Mesenchymal stem cell (in vitro differentiated cells and primary cell): Measurements from ENCODE around the gene ADAMTS14. TPM values are rescaled to one million over a fixed set of nuclear protein-coding genes. Genes with fewer than 3 reads are reported as not detected.

Experiments used
- DNase-seq: peaks from one replicate; pipeline ENCODE4 v3.0.0-alpha.2; 2013
- H2AFZ ChIP-seq: one replicate; pipeline ENCODE4 v1.6.1; 2013; ENCODE audit warnings: low read depth, mild to moderate bottlenecking, control low read depth, inconsistent platforms, low read length, moderate library complexity
- H2AK5ac ChIP-seq: 2 replicates; pipeline ENCODE4 v1.6.1; 2013; ENCODE audit warnings: low read length, moderate library complexity, mild to moderate bottlenecking, inconsistent platforms; ENCODE audit not compliant: severe bottlenecking
- H2BK120ac ChIP-seq: one replicate; pipeline ENCODE4 v1.6.1; 2013; ENCODE audit warnings: low read depth, mild to moderate bottlenecking, inconsistent platforms, low read length, moderate library complexity
- H2BK12ac ChIP-seq, 2 experiments: one replicate each; pipeline ENCODE4 v1.6.1; 2013; ENCODE audit warnings: inconsistent platforms in 2 of 2, low read length in 2 of 2, mild to moderate bottlenecking in 2 of 2, moderate library complexity in 2 of 2, control low read depth in 1 of 2
- H2BK15ac ChIP-seq: one replicate; pipeline ENCODE4 v1.6.1; 2013; ENCODE audit warnings: mild to moderate bottlenecking, low read depth, inconsistent platforms; ENCODE audit not compliant: poor library complexity, severe bottlenecking
- H2BK5ac ChIP-seq: 2 replicates; pipeline ENCODE4 v1.6.1; 2013; ENCODE audit warnings: low read depth, mild to moderate bottlenecking, low read length, control low read depth, inconsistent platforms; ENCODE audit not compliant: poor library complexity, severe bottlenecking
- H3K14ac ChIP-seq, 2 experiments: one replicate each; pipeline ENCODE4 v1.6.1; 2013; ENCODE audit warnings: inconsistent platforms in 2 of 2, low read length in 2 of 2, control low read depth in 1 of 2, mild to moderate bottlenecking in 1 of 2, moderate library complexity in 1 of 2
- H3K18ac ChIP-seq, 2 experiments: one replicate each; pipeline ENCODE4 v1.6.1; 2013; ENCODE audit warnings: inconsistent platforms in 2 of 2, low read length in 2 of 2, control low read depth in 1 of 2, low read depth in 1 of 2, mild to moderate bottlenecking in 1 of 2
- H3K23ac ChIP-seq, 2 experiments: one replicate each; pipeline ENCODE4 v1.6.1; 2013; ENCODE audit warnings: inconsistent platforms in 2 of 2, low read length in 2 of 2, mild to moderate bottlenecking in 2 of 2, moderate library complexity in 2 of 2, control low read depth in 1 of 2
- H3K27ac ChIP-seq: 2 replicates; pipeline ENCODE4 v1.5.1; 2013; ENCODE audit warnings: mild to moderate bottlenecking, moderate library complexity, low read length, control low read depth, inconsistent platforms; ENCODE audit not compliant: poor library complexity, severe bottlenecking
- H3K27me3 ChIP-seq, 2 experiments: 2 replicates each; pipeline versions ENCODE4 v1.6.1 to v1.7.0; 2013; ENCODE audit warnings: low read length in 2 of 2, mild to moderate bottlenecking in 2 of 2, moderate library complexity in 2 of 2, control low read depth in 1 of 2, inconsistent platforms in 1 of 2; ENCODE audit not compliant: control insufficient read depth in 1 of 2, insufficient read depth in 1 of 2
- H3K36me3 ChIP-seq, 2 experiments: 2 replicates each; pipeline versions ENCODE4 v1.6.1 to v1.7.0; 2013; ENCODE audit warnings: low read length in 2 of 2, control low read depth in 1 of 2, inconsistent platforms in 1 of 2, low read depth in 1 of 2, mild to moderate bottlenecking in 1 of 2; ENCODE audit not compliant: insufficient read depth in 2 of 2, control insufficient read depth in 1 of 2
- H3K4ac ChIP-seq, 2 experiments: one replicate each; pipeline ENCODE4 v1.6.1; 2013; ENCODE audit warnings: inconsistent platforms in 2 of 2, low read length in 2 of 2, mild to moderate bottlenecking in 2 of 2, moderate library complexity in 2 of 2, control low read depth in 1 of 2, low read depth in 1 of 2
- H3K4me1 ChIP-seq: 2 replicates; pipeline ENCODE4 v1.6.1; 2013; ENCODE audit warnings: low read depth, low read length, control low read depth; ENCODE audit not compliant: control insufficient read depth, insufficient read depth
- H3K4me2 ChIP-seq: 2 replicates; pipeline ENCODE4 v1.6.1; 2013; ENCODE audit warnings: low read length, mild to moderate bottlenecking, inconsistent platforms; ENCODE audit not compliant: poor library complexity, severe bottlenecking
- H3K4me3 ChIP-seq, 2 experiments: 2 replicates each; pipeline versions ENCODE4 v1.5.1 to v1.7.0; 2013; ENCODE audit warnings: low read length in 2 of 2, mild to moderate bottlenecking in 2 of 2, control low read depth in 1 of 2, low read depth in 1 of 2; ENCODE audit not compliant: insufficient read depth in 1 of 2
- H3K79me1 ChIP-seq: replicated peaks from 2 replicates; pipeline ENCODE4 v1.6.1; 2013; ENCODE audit warnings: mild to moderate bottlenecking, control low read depth, low read length, inconsistent platforms; ENCODE audit not compliant: poor library complexity, severe bottlenecking
- H3K9ac ChIP-seq: 2 replicates; pipeline ENCODE4 v1.7.0; 2013; ENCODE audit warnings: mild to moderate bottlenecking, low read length, moderate library complexity
- H3K9me3 ChIP-seq: 2 replicates; pipeline ENCODE4 v1.7.0; 2013; ENCODE audit warnings: mild to moderate bottlenecking, low read length; ENCODE audit not compliant: control insufficient read depth
- H4K8ac ChIP-seq: one replicate; pipeline ENCODE4 v1.6.1; 2013; ENCODE audit warnings: inconsistent platforms, mild to moderate bottlenecking, low read length, moderate library complexity
- H4K91ac ChIP-seq: one replicate; pipeline ENCODE4 v1.6.1; 2013; ENCODE audit warnings: mild to moderate bottlenecking, low read length, inconsistent platforms
- WGBS: methylation state at CpG from one replicate; pipeline ENCODE4 v1.1.7; 2013; ENCODE audit warnings: mixed read lengths; 5-methylcytosine and 5-hydroxymethylcytosine counted together
- polyA plus RNA-seq, 2 experiments: library from polyadenylated mRNA; stranded (reverse); fragments of 200-250 nt; gene quantifications; one replicate each; pipeline ENCODE4 v1.2.3, GENCODE V29; 2013

The ADAMTS14 gene
- polyA plus RNA-seq (2013, experiment 1 of 2) = 1.3 TPM
- polyA plus RNA-seq (2013, experiment 2 of 2) = 1.3 TPM

DNA sequence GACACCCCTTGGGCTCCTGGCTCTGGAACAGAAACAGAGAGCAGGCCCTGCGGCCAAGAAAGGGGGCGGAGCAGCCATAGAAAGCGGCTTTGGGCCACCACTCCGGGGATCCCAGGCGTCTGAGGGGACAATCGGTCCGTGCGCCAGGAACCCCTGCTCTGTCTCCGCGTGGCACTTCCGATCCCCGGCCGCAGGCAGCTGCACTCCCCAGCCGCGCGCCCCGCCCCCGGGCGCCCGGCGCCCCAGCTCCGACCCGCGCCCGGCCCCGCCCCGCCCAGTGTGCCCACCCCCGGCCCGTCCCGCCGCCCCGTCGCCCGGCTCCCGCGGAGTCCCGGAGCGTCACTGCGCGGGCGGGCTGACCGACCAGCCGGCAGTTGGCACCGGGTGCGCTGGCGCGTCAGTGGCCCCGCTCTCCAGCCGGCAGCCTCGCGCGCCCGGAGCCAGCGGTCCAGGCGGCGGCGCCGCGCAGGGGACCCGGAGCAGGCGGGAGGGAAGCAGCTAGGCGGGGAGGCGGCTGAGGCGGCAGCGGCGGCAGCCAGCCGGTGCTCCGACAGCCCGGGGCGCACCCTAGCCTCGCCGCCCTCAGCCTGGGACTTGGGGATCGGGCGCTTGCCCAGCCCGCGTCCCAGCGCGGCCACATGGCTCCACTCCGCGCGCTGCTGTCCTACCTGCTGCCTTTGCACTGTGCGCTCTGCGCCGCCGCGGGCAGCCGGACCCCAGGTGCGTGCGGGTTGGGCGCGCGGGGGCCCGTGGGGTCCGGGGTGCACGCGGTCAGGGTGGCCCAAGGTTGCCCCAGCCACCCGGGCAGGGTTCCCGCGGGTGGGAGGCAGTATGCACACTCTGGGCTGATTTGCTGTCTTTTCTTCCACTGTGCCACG, at the start of gene ADAMTS14:
Gene ADAMTS14 (plus strand): TSS at position 342 of the 878 bp plus-strand sequence. CDS start 297 bp downstream, at position 639.
- Histone ChIP-seq H2AK5ac (peak within 1 kb of the TSS; percentile 95), H3K4ac (no peak within 1 kb of the TSS), H4K91ac (no peak within 1 kb of the TSS), H3K4me2 (peak within 1 kb of the TSS; percentile 89), H3K27ac (peak within 1 kb of the TSS; percentile 76), H3K79me1 (peaks cover 9% of the 10 kb centered on the region), H3K27me3 (no peaks in the 10 kb centered on the region), H3K18ac (peak within 1 kb of the TSS in 1 of 2 experiments; percentile 18), H3K9me3 (no peaks in the 10 kb centered on the region), H3K14ac (no peak within 1 kb of the TSS), H3K36me3 (peaks cover 23 to 33% of the 10 kb centered on the region in 2 experiments), H2BK12ac (no peak within 1 kb of the TSS), H2AFZ (no peak within 1 kb of the TSS), H4K8ac (no peak within 1 kb of the TSS), H3K23ac (peak within 1 kb of the TSS in 1 of 2 experiments; percentile 46), H2BK120ac (no peak within 1 kb of the TSS), H2BK15ac (no peak within 1 kb of the TSS), H3K4me1 (peaks cover 43% of the 10 kb centered on the region), H3K9ac (peak within 1 kb of the TSS; percentile 94), H3K4me3 (peak within 1 kb of the TSS; percentile 73 to 98), H2BK5ac (peak within 1 kb of the TSS; percentile 67)
- DNase-seq = peak; percentile 41
- WGBS = 4% methylated on average over 80 of the region's 100 CpGs

DNA sequence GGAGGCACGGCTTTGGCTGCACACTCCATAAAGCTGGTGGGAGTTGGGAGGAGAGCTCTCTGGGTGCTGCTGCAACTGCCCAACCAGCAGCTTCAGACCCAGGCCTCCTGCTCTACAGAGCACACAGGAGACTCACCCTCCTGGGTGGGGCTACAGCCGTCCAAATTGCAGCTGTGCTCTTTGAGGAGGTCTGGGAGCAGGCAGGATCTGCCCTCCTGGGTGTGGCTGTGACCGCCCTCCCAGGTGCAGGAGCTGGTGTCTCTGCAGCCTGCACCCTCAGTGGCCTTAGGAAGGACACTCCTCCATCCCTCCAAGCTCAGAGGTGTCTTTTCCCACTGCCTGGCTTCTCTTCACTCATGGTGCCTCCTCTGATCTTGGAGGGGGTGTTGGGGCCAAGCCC, 49.8 kb upstream of the ADAMTS14 start:
- Histone ChIP-seq H2BK15ac (no peak overlapping the region), H3K14ac (no peak overlapping the region), H3K4me1 (peaks cover 1% of the 10 kb centered on the region), H2AK5ac (no peak overlapping the region), H2BK5ac (no peak overlapping the region), H3K9me3 (peaks cover 19% of the 10 kb centered on the region), H3K18ac (no peak overlapping the region), H3K4me2 (no peak overlapping the region), H3K79me1 (no peaks in the 10 kb centered on the region), H3K4me3 (no peak overlapping the region), H2BK120ac (no peak overlapping the region), H4K91ac (no peak overlapping the region), H3K23ac (no peak overlapping the region), H3K27ac (no peak overlapping the region), H2AFZ (no peak overlapping the region), H3K27me3 (no peaks in the 10 kb centered on the region), H3K9ac (no peak overlapping the region), H3K36me3 (no peaks in the 10 kb centered on the region), H3K4ac (no peak overlapping the region), H4K8ac (no peak overlapping the region), H2BK12ac (no peak overlapping the region)
- no peak for DNase-seq
- WGBS = 62% methylated on average over 3 of the region's 3 CpGs

GRCh38 chr10:70622981-70623844, 49.1 kb upstream of the ADAMTS14 start:
- Histone ChIP-seq H3K27me3 (no peaks in the 10 kb centered on the region), H4K8ac (no peak overlapping the region), H3K4me1 (no peaks in the 10 kb centered on the region), H2BK5ac (no peak overlapping the region), H3K23ac (no peak overlapping the region), H3K79me1 (no peaks in the 10 kb centered on the region), H3K4ac (no peak overlapping the region), H3K27ac (no peak overlapping the region), H2BK120ac (no peak overlapping the region), H3K4me2 (no peak overlapping the region), H3K9me3 (peaks cover 25% of the 10 kb centered on the region), H3K36me3 (no peaks in the 10 kb centered on the region), H2AFZ (no peak overlapping the region), H2BK15ac (no peak overlapping the region), H3K4me3 (no peak overlapping the region), H3K18ac (no peak overlapping the region), H3K14ac (no peak overlapping the region), H2AK5ac (peak overlapping the region; percentile 31), H4K91ac (no peak overlapping the region), H3K9ac (peak overlapping the region; percentile 53), H2BK12ac (no peak overlapping the region)
- DNase-seq = no peak
- 69% methylated on average over 3 of the region's 3 CpGs for WGBS

DNA sequence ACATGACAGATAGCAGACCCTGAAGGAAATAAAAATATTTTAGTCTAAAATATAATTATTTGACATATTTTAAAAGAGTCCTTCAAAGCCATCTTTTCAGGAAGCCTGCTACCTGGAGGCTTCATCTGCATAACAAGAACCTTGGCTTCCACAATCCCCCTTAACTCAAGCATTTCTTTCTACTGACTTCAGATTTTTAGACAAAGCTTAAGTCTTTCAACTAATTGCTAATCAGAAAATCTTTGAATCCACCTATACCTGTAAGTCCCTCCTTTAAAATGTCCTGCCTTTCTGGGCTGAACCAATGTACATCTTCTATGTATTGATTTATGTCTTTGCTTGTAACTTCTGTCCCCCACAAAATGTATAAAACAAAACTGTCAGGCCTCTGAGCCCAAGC, 46.2 kb upstream of the ADAMTS14 start:
- no peak overlapping the region for H2AK5ac ChIP-seq
- no peaks in the 10 kb centered on the region for H3K27me3 ChIP-seq
- H2BK5ac ChIP-seq = no peak overlapping the region
- H2BK12ac ChIP-seq = no peak overlapping the region
- no peaks in the 10 kb centered on the region for H3K4me1 ChIP-seq
- H3K4ac ChIP-seq = no peak overlapping the region
- H3K36me3 ChIP-seq = no peaks in the 10 kb centered on the region
- H2BK15ac ChIP-seq = no peak overlapping the region
- no peak overlapping the region for H2BK120ac ChIP-seq
- no peak overlapping the region for H3K4me2 ChIP-seq
- H4K91ac ChIP-seq = no peak overlapping the region
- no peak overlapping the region for H2AFZ ChIP-seq
- H3K14ac ChIP-seq = no peak overlapping the region
- no peak overlapping the region for H3K27ac ChIP-seq
- no peak overlapping the region for H3K4me3 ChIP-seq
- DNase-seq = no peak
- peaks cover 28% of the 10 kb centered on the region for H3K9me3 ChIP-seq
- H4K8ac ChIP-seq = no peak overlapping the region
- H3K9ac ChIP-seq = no peak overlapping the region
- no peak overlapping the region for H3K23ac ChIP-seq
- H3K18ac ChIP-seq = no peak overlapping the region
- no peaks in the 10 kb centered on the region for H3K79me1 ChIP-seq
